ENCODE data around the gene TPRG1.
"Not testable (repeated sequence)": the region's sequence is repeated elsewhere in the genome, so short reads cannot be mapped to it uniquely, and the experiment has no call there.

The TPRG1 gene

GRCh38 chr3:189320511-189320910 is 148.7 kb downstream of the TPRG1 start:
- FAIRE-seq: no peak
- TF ChIP-seq, protein P1, sequence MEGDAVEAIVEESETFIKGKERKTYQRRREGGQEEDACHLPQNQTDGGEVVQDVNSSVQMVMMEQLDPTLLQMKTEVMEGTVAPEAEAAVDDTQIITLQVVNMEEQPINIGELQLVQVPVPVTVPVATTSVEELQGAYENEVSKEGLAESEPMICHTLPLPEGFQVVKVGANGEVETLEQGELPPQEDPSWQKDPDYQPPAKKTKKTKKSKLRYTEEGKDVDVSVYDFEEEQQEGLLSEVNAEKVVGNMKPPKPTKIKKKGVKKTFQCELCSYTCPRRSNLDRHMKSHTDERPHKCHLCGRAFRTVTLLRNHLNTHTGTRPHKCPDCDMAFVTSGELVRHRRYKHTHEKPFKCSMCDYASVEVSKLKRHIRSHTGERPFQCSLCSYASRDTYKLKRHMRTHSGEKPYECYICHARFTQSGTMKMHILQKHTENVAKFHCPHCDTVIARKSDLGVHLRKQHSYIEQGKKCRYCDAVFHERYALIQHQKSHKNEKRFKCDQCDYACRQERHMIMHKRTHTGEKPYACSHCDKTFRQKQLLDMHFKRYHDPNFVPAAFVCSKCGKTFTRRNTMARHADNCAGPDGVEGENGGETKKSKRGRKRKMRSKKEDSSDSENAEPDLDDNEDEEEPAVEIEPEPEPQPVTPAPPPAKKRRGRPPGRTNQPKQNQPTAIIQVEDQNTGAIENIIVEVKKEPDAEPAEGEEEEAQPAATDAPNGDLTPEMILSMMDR (IDR thresholded peaks at IDR 0.05; ENCODE audit: insufficient read depth, missing control alignments): no peak

GRCh38 chr3:189322339-189322738 is 150.6 kb downstream of the TPRG1 start:
- TF ChIP-seq, protein P1 (IDR thresholded peaks at IDR 0.05; ENCODE audit: insufficient read depth, missing control alignments): no peak
- FAIRE-seq (no peak), DNase-seq (ENCODE audit: insufficient read length, low spot score) (no peak)

More at GRCh38 chr3:189320511-189320910, 148.7 kb downstream of the TPRG1 start:
- DNase-seq (ENCODE audit: insufficient read length, low spot score): no peak

GRCh38 chr3:189324538-189325138 is 152.9 kb downstream of the TPRG1 start:
- FAIRE-seq (no peak), DNase-seq (ENCODE audit: insufficient read length, low spot score) (no peak)
- TF ChIP-seq, protein P1 (IDR thresholded peaks at IDR 0.05; ENCODE audit: insufficient read depth, missing control alignments): no peak

- no peak for DNase-seq (ENCODE audit: insufficient read length, low spot score)
- TF ChIP-seq, protein P1 (IDR thresholded peaks at IDR 0.05; ENCODE audit: insufficient read depth, missing control alignments): no peak
- no peak for FAIRE-seq
These were observed 153.7 kb downstream of the TPRG1 start for GRCh38 chr3:189325454-189325853.

- not testable (repeated sequence) for FAIRE-seq; DNase-seq (ENCODE audit: insufficient read length, low spot score)
These were observed 157.9 kb downstream of the TPRG1 start for GRCh38 chr3:189329630-189330029.

GRCh38 chr3:189330066-189330465 is 158.3 kb downstream of the TPRG1 start:
- DNase-seq (ENCODE audit: insufficient read length, low spot score): no peak
- FAIRE-seq: no peak
- TF ChIP-seq, protein P1 (IDR thresholded peaks at IDR 0.05; ENCODE audit: insufficient read depth, missing control alignments): no peak

- no peak for DNase-seq (ENCODE audit: insufficient read length, low spot score)
- FAIRE-seq: no peak
These were observed 159.2 kb downstream of the TPRG1 start for GRCh38 chr3:189331002-189331418.

More at GRCh38 chr3:189331002-189331418, 159.2 kb downstream of the TPRG1 start:
- TF ChIP-seq, protein P1 (IDR thresholded peaks at IDR 0.05; ENCODE audit: insufficient read depth, missing control alignments): no peak
